GM12864 (cell line): ENCODE results near the gene PDLIM4.

Source experiments
- DNase-seq: peaks from one replicate; pipeline ENCODE4 v3.0.0-alpha.2; 2011; ENCODE audit warnings: low read depth
- H3K4me3 ChIP-seq: 2 replicates; pipeline ENCODE4 v1.5.1; 2011; ENCODE audit warnings: mild to moderate bottlenecking, low read depth, low read length, control low read depth
- CTCF ChIP-seq: IDR thresholded peaks from 2 replicates; pipeline ENCODE4 v1.5.1; 2011; ENCODE audit warnings: low read depth, mild to moderate bottlenecking, moderate library complexity, low read length, control low read depth, inconsistent platforms; ENCODE audit errors: missing control alignments

The PDLIM4 gene

GRCh38 chr5:132261881-132262845 lies 4.7 kb downstream of the PDLIM4 start:
- TF ChIP-seq CTCF: no peak
- DNase-seq: no peak
- no peak overlapping the region for H3K4me3 ChIP-seq

GRCh38 chr5:132262882-132263547 lies 5.5 kb downstream of the PDLIM4 start:
- DNase-seq: no peak
- H3K4me3 ChIP-seq: no peak overlapping the region
- no peak for TF ChIP-seq CTCF

GRCh38 chr5:132263548-132264261 lies 6.2 kb downstream of the PDLIM4 start:
- H3K4me3 ChIP-seq: no peak overlapping the region
- no peak for DNase-seq
- TF ChIP-seq CTCF: no peak

GRCh38 chr5:132264546-132265335 lies 7.2 kb downstream of the PDLIM4 start:
- no peak for DNase-seq
- no peak overlapping the region for H3K4me3 ChIP-seq
- TF ChIP-seq CTCF: no peak

- no peak for TF ChIP-seq CTCF
- H3K4me3 ChIP-seq: no peak overlapping the region
- DNase-seq: no peak
Measured at GRCh38 chr5:132265336-132266030, 8.0 kb downstream of the PDLIM4 start.
